DMS79 (cell line): ENCODE measurements around the gene EVL.

Experiments used
- DNase-seq: peaks from one replicate; lab custom pipeline; 2025; lab: John Stamatoyannopoulos, UW

The EVL gene

GRCh38 chr14:100085462-100085861, 20.2 kb downstream of the EVL start:
- no peak for DNase-seq

GRCh38 chr14:100086361-100086760, 21.1 kb downstream of the EVL start:
- DNase-seq = no peak

GRCh38 chr14:100088226-100088625, 23.0 kb downstream of the EVL start:
- DNase-seq = no peak

- DNase-seq = no peak
These were observed 26.2 kb downstream of the EVL start for GRCh38 chr14:100091386-100091785.

DNA sequence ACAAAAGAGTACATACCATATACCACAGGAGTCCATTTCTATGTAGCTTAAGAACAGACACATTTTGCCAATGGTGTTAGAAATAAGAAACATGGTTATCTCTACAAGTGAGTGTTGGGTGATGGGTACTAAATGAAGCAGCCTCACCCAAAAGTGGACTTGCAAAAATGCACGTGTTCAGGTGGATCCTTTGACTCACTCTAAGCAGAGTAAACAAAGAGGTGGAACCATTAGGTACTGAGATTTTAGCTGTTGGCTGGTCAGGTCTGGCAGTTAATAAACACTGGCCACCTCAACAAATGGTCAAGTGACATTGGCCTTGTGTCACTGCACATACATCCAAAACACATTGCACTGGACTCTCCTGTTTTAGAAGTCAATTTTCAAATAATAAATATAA, 27.6 kb downstream of the EVL start:
- no peak for DNase-seq

GRCh38 chr14:100093319-100093718, 28.1 kb downstream of the EVL start:
- DNase-seq = no peak

DNA sequence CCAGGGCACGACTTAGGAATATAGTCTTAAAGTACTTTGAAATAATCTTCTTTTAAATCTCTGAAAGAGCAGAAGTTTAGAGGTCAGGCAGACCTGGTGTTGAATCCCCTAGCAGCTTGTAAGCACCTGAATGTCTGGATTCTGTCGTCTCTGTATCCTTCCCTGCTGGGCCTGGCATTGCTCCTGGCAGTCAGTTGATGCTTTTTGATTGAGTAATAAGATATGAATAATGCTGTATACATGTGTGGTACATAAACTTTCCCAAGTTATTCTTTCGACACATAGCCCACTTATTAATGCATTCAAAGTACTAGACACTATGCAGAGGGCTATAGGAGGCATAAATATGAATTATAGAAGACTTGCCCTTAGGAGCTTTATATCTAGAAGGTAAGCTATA, 31.4 kb downstream of the EVL start:
- no peak for DNase-seq

- no peak for DNase-seq
These were observed 32.9 kb downstream of the EVL start for GRCh38 chr14:100098171-100098570.

GRCh38 chr14:100100032-100100703, 34.9 kb downstream of the EVL start:
- no peak for DNase-seq

- no peak for DNase-seq
These were observed 37.0 kb downstream of the EVL start for GRCh38 chr14:100102156-100102785.

DNA sequence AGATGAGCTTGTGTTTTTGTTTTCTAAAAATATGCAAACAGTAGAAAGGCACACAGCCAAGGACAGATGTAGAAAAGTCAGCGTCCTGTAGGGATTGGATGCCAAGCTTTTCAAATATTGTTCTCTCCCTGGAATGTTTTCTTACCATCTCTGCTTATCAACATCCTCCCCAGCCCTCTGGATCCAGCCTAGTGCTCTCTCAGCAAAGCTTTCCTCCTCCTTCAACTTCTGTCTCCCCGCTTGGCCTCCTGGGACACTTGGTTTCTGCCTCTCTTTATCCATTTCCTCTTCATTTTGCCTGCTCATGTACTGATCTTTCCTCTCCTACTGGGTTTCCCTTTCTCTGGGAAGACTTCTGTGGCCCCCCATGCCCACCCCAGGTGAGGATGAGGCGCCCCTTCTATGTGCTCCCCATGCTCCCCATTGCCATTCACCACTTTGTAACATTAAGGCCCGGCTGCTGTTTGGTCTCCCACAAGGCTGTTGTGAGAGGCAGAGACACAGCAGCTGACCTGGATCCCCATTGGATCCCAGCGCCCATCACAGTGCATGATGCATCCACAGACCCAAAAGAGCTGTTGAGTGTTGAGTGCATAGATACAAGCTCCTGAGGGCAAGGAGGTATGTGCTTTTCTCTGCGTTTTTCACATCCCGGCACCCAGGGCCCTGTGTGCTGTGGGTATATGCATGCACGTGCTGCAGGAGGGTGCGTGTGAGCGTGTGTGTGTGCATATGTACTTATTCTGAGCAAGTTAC, 38.2 kb downstream of the EVL start:
- DNase-seq = no peak

GRCh38 chr14:100104006-100104352, 38.8 kb downstream of the EVL start:
- no peak for DNase-seq

DNA sequence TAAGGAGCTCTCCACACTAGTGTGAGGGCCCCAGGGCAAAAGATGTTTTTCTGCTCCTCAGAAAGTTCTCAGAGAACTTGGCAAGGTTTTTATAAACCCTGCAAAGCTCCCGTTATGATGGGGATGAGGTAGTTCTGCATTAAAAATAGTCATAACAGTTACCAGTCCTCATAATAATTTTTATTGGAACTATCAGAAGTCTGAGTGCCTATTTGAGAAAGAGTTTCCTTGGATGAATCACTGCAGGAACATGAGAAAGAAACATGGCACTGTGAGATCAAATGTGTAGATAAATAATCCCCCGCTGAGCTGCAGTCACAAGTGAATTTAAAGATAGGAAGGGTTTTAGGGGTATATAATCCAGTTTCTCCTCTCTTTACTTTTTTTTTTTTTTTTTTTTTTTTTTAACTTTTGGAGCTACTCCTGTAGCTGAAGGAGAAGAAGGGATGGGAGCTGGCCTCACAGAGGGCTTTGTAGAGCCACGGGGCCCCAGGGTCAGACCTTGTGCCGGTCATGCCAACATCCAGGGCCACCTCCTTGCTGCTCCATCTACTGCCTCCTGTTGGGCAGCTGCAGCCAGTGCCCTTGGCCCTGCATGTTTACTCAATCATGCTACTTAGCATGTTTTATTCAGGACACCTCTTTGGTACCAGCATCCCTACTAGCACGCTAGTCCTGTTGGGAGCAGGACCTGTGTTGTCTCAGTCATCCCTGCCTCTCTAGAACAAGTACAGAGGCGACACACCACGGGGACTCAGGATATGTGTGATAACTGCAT, 39.5 kb downstream of the EVL start:
- no peak for DNase-seq

- no peak for DNase-seq
These were observed 40.3 kb downstream of the EVL start for GRCh38 chr14:100105357-100106169.

GRCh38 chr14:100106250-100107112, 41.3 kb downstream of the EVL start:
- no peak for DNase-seq

GRCh38 chr14:100107236-100107635, 42.0 kb downstream of the EVL start:
- no peak for DNase-seq

DNA sequence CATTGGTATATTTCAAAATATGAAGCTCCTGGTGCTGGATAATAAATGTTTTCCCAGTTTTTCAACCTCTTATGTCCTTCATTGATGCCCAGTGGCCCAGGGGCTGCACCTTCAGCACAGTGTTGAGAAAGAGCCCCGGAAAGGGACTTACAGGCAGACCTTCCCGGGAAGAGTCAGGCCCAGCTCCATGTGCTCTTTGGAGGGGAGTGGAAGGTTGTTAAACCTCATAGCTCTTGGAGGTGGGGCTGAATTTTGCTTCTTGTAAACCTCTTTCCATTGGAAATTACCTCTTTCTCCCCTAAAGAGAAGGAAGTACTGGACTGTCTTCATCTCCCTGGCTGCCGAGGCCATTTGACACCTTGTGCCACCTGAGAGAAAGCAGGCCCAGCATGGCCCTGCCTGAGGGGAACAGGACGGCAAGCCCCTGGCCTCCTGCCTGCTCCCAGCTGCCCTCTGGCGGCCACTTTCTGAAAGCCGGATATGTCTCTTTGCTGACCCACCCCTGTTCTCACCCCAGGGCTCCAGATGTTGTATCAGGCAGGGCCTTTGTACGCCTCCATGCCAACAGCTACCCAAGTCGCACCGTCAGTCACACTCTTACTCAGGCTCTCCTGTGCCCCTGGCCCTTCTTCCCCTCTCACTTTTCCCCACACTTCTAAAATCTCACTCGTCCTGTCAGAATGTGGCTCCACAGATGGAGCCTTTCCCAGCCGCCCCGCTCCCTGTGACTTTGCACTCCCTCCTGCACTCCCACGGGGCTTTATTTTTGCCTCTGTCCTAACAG, 43.0 kb downstream of the EVL start:
- DNase-seq = no peak

GRCh38 chr14:100108840-100109593, 43.8 kb downstream of the EVL start:
- no peak for DNase-seq

DNA sequence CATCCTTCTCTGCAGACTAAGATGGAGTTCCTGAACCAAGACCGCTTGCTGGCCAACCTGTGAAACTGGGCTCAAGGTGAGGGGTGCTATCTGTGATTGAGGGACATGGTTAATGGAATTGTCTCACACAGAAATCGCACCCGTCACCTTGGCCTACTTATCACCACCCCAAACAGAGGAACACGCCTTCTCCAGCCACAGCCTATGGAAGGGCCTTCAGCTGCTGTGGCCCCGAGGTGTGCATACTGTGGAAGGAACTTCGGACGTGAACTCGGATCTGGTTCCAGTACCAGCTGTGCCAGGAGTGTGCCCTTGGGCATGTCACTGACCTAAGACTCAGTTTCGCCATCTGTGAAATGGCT, 44.4 kb downstream of the EVL start:
- no peak for DNase-seq
